ENCODE results near the gene SSBP1.

Gene SSBP1

DNA sequence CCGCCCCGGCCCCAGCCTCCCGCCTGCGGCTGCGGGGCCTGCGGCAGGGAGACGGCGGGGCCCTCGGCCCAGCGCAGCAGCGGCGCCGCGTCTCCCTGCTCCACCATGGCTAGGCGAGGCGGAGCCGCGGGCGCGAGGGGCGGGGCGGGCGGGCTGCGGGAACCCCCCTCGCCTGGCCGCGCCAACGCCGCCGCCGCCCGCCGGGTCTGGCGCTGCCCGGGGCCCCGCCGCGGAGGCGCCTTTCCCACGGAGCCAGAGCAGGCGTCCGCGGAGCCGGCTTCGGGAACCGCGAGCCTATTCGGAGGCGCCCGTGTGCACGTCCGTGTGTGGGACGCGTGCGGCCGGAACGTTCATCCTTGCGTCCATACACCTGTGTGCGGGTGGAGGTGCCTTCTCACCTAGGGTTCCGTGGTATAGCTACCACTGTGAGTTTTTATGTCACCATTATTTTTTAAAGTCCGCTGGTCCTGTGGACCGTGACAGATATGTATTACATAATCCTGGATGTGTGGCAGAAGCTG is 36.1 kb upstream of the SSBP1 start, which contains the start of gene DENND11:
Gene DENND11 (minus strand): TSS at position 120 of the 521 bp plus-strand sequence. CDS start 13 bp downstream, at position 107.
- H3K9me3 ChIP-seq (ENCODE audit: control insufficient read depth, insufficient read depth, low read length) = no peaks in the 10 kb centered on the region
- peaks cover 14% of the 10 kb centered on the region for H3K4me1 ChIP-seq (ENCODE audit: insufficient read depth, low read length)
- peak within 1 kb of the TSS; percentile 59 for H3K9ac ChIP-seq (ENCODE audit: low read depth, low read length)
- H3K36me3 ChIP-seq (ENCODE audit: insufficient read depth, low read length) = no peaks in the 10 kb centered on the region

GRCh38 chr7:141702892-141703291 is 35.3 kb upstream of the SSBP1 start:
- H3K4me1 ChIP-seq (ENCODE audit: insufficient read depth, low read length) = peaks cover 14% of the 10 kb centered on the region
- no peak overlapping the region for H3K9ac ChIP-seq (ENCODE audit: low read depth, low read length)
- H3K36me3 ChIP-seq (ENCODE audit: insufficient read depth, low read length) = no peaks in the 10 kb centered on the region
- H3K9me3 ChIP-seq (ENCODE audit: control insufficient read depth, insufficient read depth, low read length) = no peaks in the 10 kb centered on the region

DNA sequence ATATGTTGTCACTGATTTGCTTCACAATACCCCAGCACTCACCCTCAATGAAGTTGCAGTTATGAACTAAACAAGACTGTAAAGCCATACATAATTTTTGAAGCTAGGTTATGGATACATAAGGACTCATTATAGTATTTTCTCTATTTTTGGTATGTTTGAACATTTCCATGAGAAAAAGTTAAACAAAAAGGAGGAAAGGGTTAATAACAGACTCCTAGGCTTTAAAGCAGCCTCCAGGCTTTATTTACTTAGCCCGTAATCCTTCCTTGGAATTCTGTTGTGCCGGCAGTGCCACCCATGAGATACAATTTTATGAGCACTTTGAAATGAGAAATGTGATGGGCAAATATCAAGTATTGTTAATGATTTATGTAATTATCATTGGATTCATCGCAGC is 34.0 kb upstream of the SSBP1 start:
- Histone ChIP-seq H3K36me3 (ENCODE audit: insufficient read depth, low read length) (no peaks in the 10 kb centered on the region), H3K9me3 (ENCODE audit: control insufficient read depth, insufficient read depth, low read length) (no peaks in the 10 kb centered on the region), H3K4me1 (ENCODE audit: insufficient read depth, low read length) (peaks cover 14% of the 10 kb centered on the region), H3K9ac (ENCODE audit: low read depth, low read length) (no peak overlapping the region)

DNA sequence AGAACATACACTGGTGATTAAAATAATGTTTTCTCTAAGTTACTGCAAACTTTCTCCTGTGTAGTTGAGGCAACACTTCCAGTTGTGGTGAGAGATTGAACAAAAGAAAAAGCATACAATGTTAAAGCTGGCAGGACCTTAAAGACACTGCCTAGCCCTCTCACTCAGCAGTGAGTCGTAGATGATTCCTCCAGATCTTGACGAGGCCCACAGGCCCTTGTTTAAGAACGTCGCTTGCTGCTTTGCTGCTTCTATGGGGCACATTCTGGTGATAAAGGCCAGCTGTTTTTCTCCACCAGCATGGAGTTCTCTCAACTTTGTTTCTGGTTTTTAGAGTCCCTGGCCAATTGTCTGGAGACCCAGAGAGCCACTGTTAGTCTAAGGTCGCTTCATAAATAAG is 33.4 kb upstream of the SSBP1 start:
- H3K9ac ChIP-seq (ENCODE audit: low read depth, low read length) = no peak overlapping the region
- peaks cover 13% of the 10 kb centered on the region for H3K4me1 ChIP-seq (ENCODE audit: insufficient read depth, low read length)
- no peaks in the 10 kb centered on the region for H3K36me3 ChIP-seq (ENCODE audit: insufficient read depth, low read length)
- no peaks in the 10 kb centered on the region for H3K9me3 ChIP-seq (ENCODE audit: control insufficient read depth, insufficient read depth, low read length)

DNA sequence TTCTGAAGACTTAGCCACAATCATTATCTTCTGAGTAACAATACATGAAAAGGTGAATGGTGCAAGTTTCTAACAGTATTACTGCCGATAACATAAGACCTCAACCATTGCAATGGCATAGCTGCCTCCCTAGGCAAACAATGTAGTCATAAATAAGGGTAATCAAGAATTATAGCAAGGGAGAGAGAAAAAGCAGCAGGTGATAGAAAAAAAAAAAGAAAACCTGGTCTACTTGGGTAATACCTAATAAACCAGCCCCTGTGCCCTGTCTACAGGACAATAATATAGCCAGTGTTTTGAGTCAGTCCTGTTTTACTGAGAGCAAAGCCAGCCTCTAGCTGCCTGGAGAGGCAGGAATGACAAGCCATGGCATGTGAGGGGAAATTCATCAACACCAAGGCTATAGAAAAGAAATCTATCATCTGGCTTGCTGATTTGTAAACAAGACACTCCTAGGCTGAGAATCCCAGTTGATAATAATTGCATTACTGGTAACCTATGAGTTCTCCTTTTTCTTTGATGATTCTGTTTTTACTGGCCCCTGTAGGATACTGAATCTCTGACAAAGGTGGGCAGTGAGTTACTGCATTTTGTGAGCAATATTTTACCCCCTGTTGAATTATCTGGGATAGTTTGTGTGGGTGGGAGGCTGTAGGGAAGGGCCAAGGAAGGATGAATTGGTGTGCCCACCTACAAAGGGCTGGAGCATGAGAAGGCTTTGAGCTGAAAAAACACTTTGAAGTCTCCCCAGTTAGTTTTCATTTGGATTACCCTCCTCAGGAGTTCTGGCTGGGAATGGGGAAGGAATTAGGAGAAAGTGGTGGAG is 31.7 kb upstream of the SSBP1 start:
- peaks cover 17% of the 10 kb centered on the region for H3K4me1 ChIP-seq (ENCODE audit: insufficient read depth, low read length)
- no peaks in the 10 kb centered on the region for H3K36me3 ChIP-seq (ENCODE audit: insufficient read depth, low read length)
- H3K9ac ChIP-seq (ENCODE audit: low read depth, low read length) = no peak overlapping the region
- H3K9me3 ChIP-seq (ENCODE audit: control insufficient read depth, insufficient read depth, low read length) = no peaks in the 10 kb centered on the region

GRCh38 chr7:141708351-141708750 is 29.8 kb upstream of the SSBP1 start, which contains the start of gene WEE2:
TSS of gene WEE2 (plus strand) at chr7:141708353. CDS start at chr7:141708759, 406 bp downstream.
- H3K36me3 ChIP-seq (ENCODE audit: insufficient read depth, low read length) = no peaks in the 10 kb centered on the region
- H3K9me3 ChIP-seq (ENCODE audit: control insufficient read depth, insufficient read depth, low read length) = no peaks in the 10 kb centered on the region
- peaks cover 17% of the 10 kb centered on the region for H3K4me1 ChIP-seq (ENCODE audit: insufficient read depth, low read length)
- no peak within 1 kb of the TSS for H3K9ac ChIP-seq (ENCODE audit: low read depth, low read length)

- H3K4me1 ChIP-seq (ENCODE audit: insufficient read depth, low read length) = peaks cover 14% of the 10 kb centered on the region
- no peaks in the 10 kb centered on the region for H3K9me3 ChIP-seq (ENCODE audit: control insufficient read depth, insufficient read depth, low read length)
- H3K36me3 ChIP-seq (ENCODE audit: insufficient read depth, low read length) = no peaks in the 10 kb centered on the region
- no peak overlapping the region for H3K9ac ChIP-seq (ENCODE audit: low read depth, low read length)
Measured at GRCh38 chr7:141709318-141709717, 28.8 kb upstream of the SSBP1 start.

GRCh38 chr7:141709749-141710148 is 28.4 kb upstream of the SSBP1 start:
- H3K9ac ChIP-seq (ENCODE audit: low read depth, low read length) = no peak overlapping the region
- no peaks in the 10 kb centered on the region for H3K9me3 ChIP-seq (ENCODE audit: control insufficient read depth, insufficient read depth, low read length)
- H3K36me3 ChIP-seq (ENCODE audit: insufficient read depth, low read length) = no peaks in the 10 kb centered on the region
- peaks cover 9% of the 10 kb centered on the region; the same call in 1 of the 2 replicates for H3K4me1 ChIP-seq (ENCODE audit: insufficient read depth, low read length)

GRCh38 chr7:141710301-141710700 is 27.9 kb upstream of the SSBP1 start:
- no peaks in the 10 kb centered on the region for H3K36me3 ChIP-seq (ENCODE audit: insufficient read depth, low read length)
- H3K4me1 ChIP-seq (ENCODE audit: insufficient read depth, low read length) = peaks cover 8% of the 10 kb centered on the region; the same call in 1 of the 2 replicates
- H3K9me3 ChIP-seq (ENCODE audit: control insufficient read depth, insufficient read depth, low read length) = no peaks in the 10 kb centered on the region
- no peak overlapping the region for H3K9ac ChIP-seq (ENCODE audit: low read depth, low read length)

GRCh38 chr7:141712603-141713255 is 25.4 kb upstream of the SSBP1 start:
- no peaks in the 10 kb centered on the region for H3K9me3 ChIP-seq (ENCODE audit: control insufficient read depth, insufficient read depth, low read length)
- H3K9ac ChIP-seq (ENCODE audit: low read depth, low read length) = no peak overlapping the region
- H3K4me1 ChIP-seq (ENCODE audit: insufficient read depth, low read length) = peaks cover 8% of the 10 kb centered on the region; the same call in 1 of the 2 replicates
- no peaks in the 10 kb centered on the region for H3K36me3 ChIP-seq (ENCODE audit: insufficient read depth, low read length)

GRCh38 chr7:141713890-141714289 is 24.3 kb upstream of the SSBP1 start:
- Histone ChIP-seq H3K9me3 (ENCODE audit: control insufficient read depth, insufficient read depth, low read length) (no peaks in the 10 kb centered on the region), H3K36me3 (ENCODE audit: insufficient read depth, low read length) (no peaks in the 10 kb centered on the region), H3K9ac (ENCODE audit: low read depth, low read length) (no peak overlapping the region)

GRCh38 chr7:141714571-141714970 is 23.6 kb upstream of the SSBP1 start:
- Histone ChIP-seq H3K36me3 (ENCODE audit: insufficient read depth, low read length) (no peaks in the 10 kb centered on the region), H3K9ac (ENCODE audit: low read depth, low read length) (no peak overlapping the region), H3K4me1 (ENCODE audit: insufficient read depth, low read length) (peaks cover 8% of the 10 kb centered on the region; the same call in 1 of the 2 replicates), H3K9me3 (ENCODE audit: control insufficient read depth, insufficient read depth, low read length) (no peaks in the 10 kb centered on the region)

More at GRCh38 chr7:141713890-141714289, 24.3 kb upstream of the SSBP1 start:
- peaks cover 8% of the 10 kb centered on the region; the same call in 1 of the 2 replicates for H3K4me1 ChIP-seq (ENCODE audit: insufficient read depth, low read length)

- H3K9ac ChIP-seq (ENCODE audit: low read depth, low read length) = no peak overlapping the region
Measured at GRCh38 chr7:141715018-141715417, 23.1 kb upstream of the SSBP1 start.

GRCh38 chr7:141715794-141716689 is 22.1 kb upstream of the SSBP1 start:
- Histone ChIP-seq H3K9ac (ENCODE audit: low read depth, low read length) (no peak overlapping the region), H3K4me1 (ENCODE audit: insufficient read depth, low read length) (peaks cover 4% of the 10 kb centered on the region; the same call in 1 of the 2 replicates), H3K36me3 (ENCODE audit: insufficient read depth, low read length) (no peaks in the 10 kb centered on the region), H3K9me3 (ENCODE audit: control insufficient read depth, insufficient read depth, low read length) (no peaks in the 10 kb centered on the region)

More at GRCh38 chr7:141715018-141715417, 23.1 kb upstream of the SSBP1 start:
- no peaks in the 10 kb centered on the region for H3K9me3 ChIP-seq (ENCODE audit: control insufficient read depth, insufficient read depth, low read length)
- H3K36me3 ChIP-seq (ENCODE audit: insufficient read depth, low read length) = no peaks in the 10 kb centered on the region
- H3K4me1 ChIP-seq (ENCODE audit: insufficient read depth, low read length) = peaks cover 8% of the 10 kb centered on the region; the same call in 1 of the 2 replicates
